Heart left ventricle (tissue), 16 donors: ENCODE data around the gene LUM. TPM values are rescaled to one million over a fixed set of nuclear protein-coding genes. Genes with fewer than 3 reads are reported as not detected.
A peak's percentile ranks its signal among the peaks of the same experiment; 100 is the strongest.

Experiments used
- ATAC-seq, 4 donors: fragments of 200-7000 bp; cut with Tn5 transposase; one replicate each; pipeline ENCODE4 v1.9.1; 2020 to 2022; ENCODE audit warnings: moderate library complexity in 4 of 4, mild to moderate bottlenecking in 3 of 4, moderate number of reproducible peaks in 1 of 4
- DNase-seq, 5 donors: peaks; one replicate each; pipeline ENCODE4 v3.0.0-alpha.2; 2020
- H3K27ac ChIP-seq, 12 donors: fragments of 200-600 bp; sonication (generic) in 4 of 12; one replicate each; pipeline versions ENCODE4 v1.5.0 to v1.8.0; 2016 to 2022; ENCODE audit warnings: mild to moderate bottlenecking in 2 of 12
- H3K27me3 ChIP-seq, 9 donors: fragments of 200-600 bp; sonication (generic) in 2 of 9; one replicate each; pipeline versions ENCODE4 v1.5.1 to v1.8.0; 2016 to 2022; ENCODE audit warnings: mild to moderate bottlenecking in 3 of 9
- H3K36me3 ChIP-seq, 9 donors: fragments of 200-600 bp; sonication (generic) in 2 of 9; one replicate each; pipeline versions ENCODE4 v1.5.0 to v1.8.0; 2018 to 2022; ENCODE audit warnings: mild to moderate bottlenecking in 2 of 9
- H3K4me1 ChIP-seq, 12 donors: fragments of 200-600 bp; sonication (generic) in 4 of 12; one replicate each; pipeline versions ENCODE4 v1.5.0 to v1.8.0; 2016 to 2022; ENCODE audit warnings: mild to moderate bottlenecking in 3 of 12
- H3K4me3 ChIP-seq, 12 donors: fragments of 200-600 bp; sonication (generic) in 4 of 12; one replicate each; pipeline versions ENCODE4 v1.5.0 to v1.8.0; 2017 to 2022; ENCODE audit warnings: mild to moderate bottlenecking in 9 of 12, moderate library complexity in 4 of 12
- H3K9me3 ChIP-seq, 12 donors: fragments of 200-600 bp; sonication (generic) in 4 of 12; one replicate each; pipeline versions ENCODE4 v1.5.0 to v1.8.0; 2016 to 2022; ENCODE audit warnings: mild to moderate bottlenecking in 1 of 12
- CTCF ChIP-seq, 12 donors: fragments of 200-600 bp; sonication (generic) in 4 of 12; IDR thresholded peaks; one replicate each; pipeline versions ENCODE4 v1.5.0 to v1.8.0; 2018 to 2022; ENCODE audit warnings: antibody characterized with exemption in 12 of 12, mild to moderate bottlenecking in 5 of 12
- POLR2A ChIP-seq, 2 donors: fragments of 450-650 bp; IDR thresholded peaks; one replicate each; pipeline ENCODE4 v1.6.1; 2017; ENCODE audit warnings: antibody characterized with exemption in 2 of 2, mild to moderate bottlenecking in 2 of 2, moderate library complexity in 2 of 2
- WGBS, 4 donors: extraction: QIAGEN DNeasy Blood & Tissue Kit in 2 of 4; methylation state at CpG; one replicate each; pipeline versions ENCODE4 v1.1.5 to v1.1.7; 2013 to 2018; 5-methylcytosine and 5-hydroxymethylcytosine counted together
- intact Hi-C, 10 donors: fragments of 100-400 bp; cut with DNase I; formaldehyde crosslinking; loops; one replicate each; pipeline versions ENCODE4 v1.11.1 to v1.14.2; 2022
- polyA plus RNA-seq, 2 donors: library from polyadenylated mRNA; stranded (reverse); fragments of 200-250 nt; gene quantifications; one replicate each; pipeline ENCODE4 v1.2.3, GENCODE V29; 2013
- total RNA-seq, 9 donors: library from RNA; depleted of rRNA in 2 of 9; stranded (reverse); fragments of >200 nt in 2 of 9; fragmentation: NEBNext Ultra II Directional in 3 of 9; extraction: Animal tissue kit (Norgen Biotek cat#: 25700) in 3 of 9; gene quantifications; one replicate each; pipeline versions ENCODE4 v1.1.0 to v1.2.4, GENCODE V29; 2016 to 2023
- donor health status: ischemic (EF 13 %, LVEDD 7.1; RV severe dilation, severe dysfunction).
- donor health status: healthy with polysubstance abuse.
- donor health status: DM: no; HTN: yes; CAD: no.
- donor health status: DM: no; HTN: no; CAD: no.
- donor health status: ischemic (EF 25% LVEDD 6.9; RV normal size, moderate dysfunction).
- donor health status: ischemic (EF 25% LVEDD 5.7; RV mildly dilated, moderate dysfunction).
- donor health status: healthy.
- donor health status: DM: yes; HTN: yes; CAD: no.
- donor health status: ischemic (EF 35%, LVEDD 5.7; RV mildly dilated, moderate dysfunction).
- donor health status: nonischemic (EF 11% LVEDD 7.7; RV severe dilation, severe dysfunction).
- donor health status: DM: yes; HTN: yes; CAD: no.
- donor health status: PGD.
- donor health status: ischemic (EF 29% LVEDD 5.4; RV normal size, mild dysfunction).
- donor health status: nonischemic (EF 23%, LVEDD 6.1; RV moderate dilation, normal function).

The LUM gene
- total and polyA plus RNA-seq, 11 donors, result 21.8 to 249 (median 74.8) TPM

GRCh38 chr12:91099836-91100235, 11.5 kb downstream of the LUM start:
- no peak for DNase-seq
- no peak for ATAC-seq
- Histone ChIP-seq H3K27me3 (no peaks in the 10 kb centered on the region), H3K4me1 (peaks cover 0 to 3% (median 0%) of the 10 kb centered on the region in 12 donors), H3K36me3 (peaks cover 0 to 30% (median 2%) of the 10 kb centered on the region in 9 donors), H3K27ac (peak overlapping the region in 1 of 12 donors; percentile 14), H3K4me3 (no peak overlapping the region), H3K9me3 (peaks cover 0 to 9% (median 0%) of the 10 kb centered on the region in 12 donors)
- no peak for TF ChIP-seq CTCF (IDR thresholded peaks at IDR 0.05)
- TF ChIP-seq POLR2A (IDR thresholded peaks at IDR 0.05), result no peak
- intact Hi-C loops, result loop anchor here in 2 of 10 donors (10.0 kb wide), 2 partner anchors 105 to 115 kb away; no protein-coding TSS in a partner anchor
- 63 to 79% (median 73%) methylated on average over 2 of the region's 2 CpGs for WGBS, 4 donors

GRCh38 chr12:91099341-91099740, 12.0 kb downstream of the LUM start:
- Histone ChIP-seq H3K4me1 (peaks cover 0 to 3% (median 0%) of the 10 kb centered on the region in 12 donors), H3K36me3 (peaks cover 0 to 25% (median 2%) of the 10 kb centered on the region in 9 donors), H3K27me3 (no peaks in the 10 kb centered on the region), H3K4me3 (no peak overlapping the region), H3K9me3 (peaks cover 0 to 9% (median 0%) of the 10 kb centered on the region in 12 donors), H3K27ac (peak overlapping the region in 2 of 12 donors; percentile 18 to 45)
- 49 to 51% (median 50%) methylated on average over 2 of the region's 2 CpGs for WGBS, 4 donors
- no peak for TF ChIP-seq POLR2A (IDR thresholded peaks at IDR 0.05)
- no peak for TF ChIP-seq CTCF (IDR thresholded peaks at IDR 0.05)
- DNase-seq (no peak), ATAC-seq (no peak)
- intact Hi-C loops, result loop anchor here in 1 of 10 donors (10.0 kb wide), 1 partner anchor 105 kb away; no protein-coding TSS in a partner anchor

GRCh38 chr12:91098941-91099340, 12.4 kb downstream of the LUM start:
- DNase-seq, result no peak

GRCh38 chr12:91098461-91098860, 12.8 kb downstream of the LUM start:
- TF ChIP-seq POLR2A (IDR thresholded peaks at IDR 0.05) (no peak), CTCF (IDR thresholded peaks at IDR 0.05) (no peak)
- intact Hi-C loops, result loop anchor here in 1 of 10 donors (10.0 kb wide), 1 partner anchor 104 kb away; no protein-coding TSS in a partner anchor
- Histone ChIP-seq H3K4me3 (no peak overlapping the region), H3K27ac (peak overlapping the region in 1 of 12 donors; percentile 18), H3K27me3 (no peaks in the 10 kb centered on the region), H3K9me3 (peaks cover 0 to 9% (median 0%) of the 10 kb centered on the region in 12 donors), H3K36me3 (peaks cover 0 to 17% (median 2%) of the 10 kb centered on the region in 9 donors), H3K4me1 (peaks cover 0 to 3% (median 0%) of the 10 kb centered on the region in 12 donors)
- no peak for ATAC-seq
- DNase-seq, result no peak

More at GRCh38 chr12:91098941-91099340, 12.4 kb downstream of the LUM start:
- Histone ChIP-seq H3K4me1 (peaks cover 0 to 3% (median 0%) of the 10 kb centered on the region in 12 donors), H3K27ac (peak overlapping the region in 2 of 12 donors; percentile 18 to 45), H3K4me3 (no peak overlapping the region), H3K9me3 (peaks cover 0 to 9% (median 0%) of the 10 kb centered on the region in 12 donors), H3K36me3 (peaks cover 0 to 21% (median 2%) of the 10 kb centered on the region in 9 donors), H3K27me3 (no peaks in the 10 kb centered on the region)
- WGBS, 4 donors, result 28 to 60% (median 32%) methylated on average over 3 of the region's 3 CpGs
- intact Hi-C loops, result loop anchor here in 1 of 10 donors (10.0 kb wide), 1 partner anchor 104 kb away; no protein-coding TSS in a partner anchor
- TF ChIP-seq POLR2A (IDR thresholded peaks at IDR 0.05), result no peak
- peak in 3 of 4 donors; percentile 47 to 87 (median 73) for ATAC-seq
